Measurements from ENCODE around the gene CCDC126. TPM values are rescaled to one million over a fixed set of nuclear protein-coding genes. Genes with fewer than 3 reads are reported as not detected.

The CCDC126 gene
- total RNA-seq, 1 experiment from 2014 or later = 10.3 TPM

- BruUV-seq (replicated peaks) = no TSS peak
- POLR2A ChIA-PET = interaction anchor here (0.5 kb wide), 1 partner anchor 1526 kb away, joined by 3 read pairs; no protein-coding TSS in a partner anchor
- H3K27ac ChIP-seq (ENCODE audit: low read length) = peak overlapping the region; percentile 81; the same call in 1 of the 2 replicates
- H3K4me3 ChIP-seq (ENCODE audit: low read depth in 2 of 2, low read length in 2 of 2) = peak overlapping the region; percentile 80 to 94
- CTCF ChIA-PET = no interaction called here
- DNase-seq (ENCODE audit: low read depth, low spot score) = no peak
- H3K9me3 ChIP-seq (ENCODE audit: control insufficient read depth, insufficient read depth, low read depth, low read length) = no peaks in the 10 kb centered on the region
- in situ Hi-C loops (cut with HindIII; ENCODE audit: low pct_unique_long_range_greater_than_20kb, low sequenced_read_pairs) = no loop called here
- H3K4me1 ChIP-seq (ENCODE audit: control insufficient read depth, insufficient read depth, low read length) = peaks cover 14% of the 10 kb centered on the region
- TF ChIP-seq REST (IDR thresholded peaks at IDR 0.05; ENCODE audit: insufficient read depth in 1 of 2, low read depth in 2 of 2, low read length in 1 of 2) = no peak
- no peaks in the 10 kb centered on the region; the same call in 1 of the 2 replicates for H3K36me3 ChIP-seq (ENCODE audit: control insufficient read depth, insufficient read depth, low read length)
- no peaks in the 10 kb centered on the region for H3K27me3 ChIP-seq (ENCODE audit: control insufficient read depth, insufficient read depth, low read length)
- no peak for ATAC-seq
- intact Hi-C loops (cut with micrococcal nuclease; ENCODE audit: unreplicated experiment) = no loop called here
Measured at GRCh38 chr7:23598296-23598695, 1.1 kb downstream of the CCDC126 start.

DNA sequence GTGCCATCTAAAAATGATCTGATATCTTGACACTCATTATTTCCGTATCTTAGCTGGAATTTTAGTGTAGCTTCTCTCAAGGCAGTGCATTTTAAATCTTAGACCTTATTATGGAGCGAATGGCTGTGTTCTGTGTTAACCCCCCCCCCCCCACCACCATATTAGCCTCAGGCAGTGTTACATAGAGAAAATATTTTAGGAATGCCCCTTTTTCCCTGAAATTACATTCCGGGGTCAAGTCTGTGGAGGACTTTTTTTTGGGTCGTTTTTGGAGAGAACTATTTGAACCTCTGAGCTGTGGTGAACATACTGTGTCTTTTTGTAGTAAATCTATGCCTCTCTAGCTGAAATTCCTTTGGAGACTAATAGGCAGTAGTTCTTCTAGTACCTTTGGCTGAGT is 3.1 kb downstream of the CCDC126 start:
- CTCF ChIA-PET = interaction anchor here (0.6 kb wide), 1 partner anchor 36 kb away, joined by 10 read pairs; no protein-coding TSS in a partner anchor
- no peak for TF ChIP-seq SIN3A (IDR thresholded peaks at IDR 0.05; ENCODE audit: borderline replicate concordance, insufficient read depth, low read depth, low read length)
- TF ChIP-seq TCF7L2 (IDR thresholded peaks at IDR 0.05; ENCODE audit: low read depth, low read length) = no peak
- TF ChIP-seq, protein P1, sequence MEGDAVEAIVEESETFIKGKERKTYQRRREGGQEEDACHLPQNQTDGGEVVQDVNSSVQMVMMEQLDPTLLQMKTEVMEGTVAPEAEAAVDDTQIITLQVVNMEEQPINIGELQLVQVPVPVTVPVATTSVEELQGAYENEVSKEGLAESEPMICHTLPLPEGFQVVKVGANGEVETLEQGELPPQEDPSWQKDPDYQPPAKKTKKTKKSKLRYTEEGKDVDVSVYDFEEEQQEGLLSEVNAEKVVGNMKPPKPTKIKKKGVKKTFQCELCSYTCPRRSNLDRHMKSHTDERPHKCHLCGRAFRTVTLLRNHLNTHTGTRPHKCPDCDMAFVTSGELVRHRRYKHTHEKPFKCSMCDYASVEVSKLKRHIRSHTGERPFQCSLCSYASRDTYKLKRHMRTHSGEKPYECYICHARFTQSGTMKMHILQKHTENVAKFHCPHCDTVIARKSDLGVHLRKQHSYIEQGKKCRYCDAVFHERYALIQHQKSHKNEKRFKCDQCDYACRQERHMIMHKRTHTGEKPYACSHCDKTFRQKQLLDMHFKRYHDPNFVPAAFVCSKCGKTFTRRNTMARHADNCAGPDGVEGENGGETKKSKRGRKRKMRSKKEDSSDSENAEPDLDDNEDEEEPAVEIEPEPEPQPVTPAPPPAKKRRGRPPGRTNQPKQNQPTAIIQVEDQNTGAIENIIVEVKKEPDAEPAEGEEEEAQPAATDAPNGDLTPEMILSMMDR (IDR thresholded peaks at IDR 0.05) = no peak
- TF ChIP-seq REST (IDR thresholded peaks at IDR 0.05; ENCODE audit: insufficient read depth in 1 of 2, low read depth in 2 of 2, low read length in 1 of 2) = no peak
- TF ChIP-seq POLR2AphosphoS5 (IDR thresholded peaks at IDR 0.05; ENCODE audit: low read depth, low read length) = no peak
- Histone ChIP-seq H3K9me3 (ENCODE audit: control insufficient read depth, insufficient read depth, low read depth, low read length) (no peaks in the 10 kb centered on the region), H3K27ac (ENCODE audit: low read length) (no peak overlapping the region), H3K27me3 (ENCODE audit: control insufficient read depth, insufficient read depth, low read length) (no peaks in the 10 kb centered on the region), H3K4me1 (ENCODE audit: control insufficient read depth, insufficient read depth, low read length) (peaks cover 17% of the 10 kb centered on the region), H3K36me3 (ENCODE audit: control insufficient read depth, insufficient read depth, low read length) (no peaks in the 10 kb centered on the region; the same call in 1 of the 2 replicates), H3K4me3 (ENCODE audit: low read depth in 2 of 2, low read length in 2 of 2) (no peak overlapping the region)
- no peak for DNase-seq (ENCODE audit: low read depth, low spot score)
- ATAC-seq = no peak
- in situ Hi-C loops (cut with HindIII; ENCODE audit: low pct_unique_long_range_greater_than_20kb, low sequenced_read_pairs) (no loop called here), intact Hi-C loops (cut with micrococcal nuclease; ENCODE audit: unreplicated experiment) (no loop called here)
- BruUV-seq (replicated peaks) = no TSS peak
- POLR2A ChIA-PET = interaction anchor here (0.6 kb wide), 1 partner anchor 592 kb away, joined by 3 read pairs; no protein-coding TSS in a partner anchor
